SK-N-MC (cell line): ENCODE data around the gene ANK2.

Experiments
- EZH2 ChIP-seq: fragments of 200-600 bp; sonication (generic); IDR thresholded peaks from one replicate; pipeline ENCODE4 v1.6.1; 2017; ENCODE audit warnings: antibody characterized with exemption
- POLR2AphosphoS5 ChIP-seq: IDR thresholded peaks from 2 replicates; pipeline ENCODE4 v1.6.1; 2012; ENCODE audit warnings: mild to moderate bottlenecking, low read depth, low read length, borderline replicate concordance

DNA sequence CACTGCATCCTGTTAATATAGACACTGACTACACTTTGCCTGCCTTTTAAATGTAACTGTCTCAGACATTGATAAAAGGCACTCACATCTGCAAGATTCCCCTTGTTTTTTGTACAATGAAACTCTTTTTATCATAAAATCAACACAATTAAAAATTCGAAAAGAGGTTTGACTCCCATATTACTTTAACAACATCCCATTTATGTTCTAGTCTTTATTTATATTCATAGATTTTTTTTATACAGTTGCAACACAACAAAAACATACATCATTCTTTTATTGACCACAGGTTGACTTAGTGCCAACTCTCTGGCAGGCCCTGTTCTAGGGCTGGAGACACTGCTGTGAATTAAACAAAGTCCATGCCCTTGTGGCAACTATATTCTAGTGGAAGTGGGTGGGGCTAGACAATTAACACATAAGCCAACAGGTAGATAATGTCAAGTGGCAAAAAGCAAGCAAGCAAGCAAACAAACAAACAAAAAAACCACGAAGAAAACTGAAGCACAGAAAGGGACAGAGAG, 36.8 kb downstream of the ANK2 start:
- TF ChIP-seq EZH2 (no peak), POLR2AphosphoS5 (no peak)
